ENCODE measurements around the gene AMIGO1.

AMIGO1 gene

GRCh38 chr1:109509176-109510134 is at the start of gene AMIGO1:
Gene AMIGO1, minus strand, starts transcription at chr1:109509727. Its CDS starts 815 bp downstream, at chr1:109508912.
- peak in 20 of 56 donors; percentile 17 to 62 (median 37) for DNase-seq

- DNase-seq, result no peak
These were observed 48.0 kb upstream of the AMIGO1 start for GRCh38 chr1:109557520-109557919.

GRCh38 chr1:109556563-109556962 is 47.0 kb upstream of the AMIGO1 start:
- no peak for DNase-seq

GRCh38 chr1:109548321-109549267 is 39.1 kb upstream of the AMIGO1 start, which contains the start of gene GNAI3:
Gene GNAI3, plus strand, starts transcription at chr1:109548615. Its CDS starts 106 bp downstream, at chr1:109548721.
- DNase-seq, result peak; percentile 69 to 98 (median 93)

- peak in 3 of 56 donors; percentile 6 to 60 (median 59) for DNase-seq
These were observed 38.2 kb upstream of the AMIGO1 start for GRCh38 chr1:109547463-109548320.

GRCh38 chr1:109546311-109547109 is 37.0 kb upstream of the AMIGO1 start:
- peak in 50 of 56 donors; percentile 21 to 93 (median 70) for DNase-seq

GRCh38 chr1:109543988-109544735 is 34.6 kb upstream of the AMIGO1 start:
- no peak for DNase-seq

- no peak for DNase-seq
These were observed 33.9 kb upstream of the AMIGO1 start for GRCh38 chr1:109543283-109543987.

GRCh38 chr1:109542657-109543056 is 33.1 kb upstream of the AMIGO1 start:
- DNase-seq, result no peak

GRCh38 chr1:109541102-109541501 is 31.6 kb upstream of the AMIGO1 start:
- DNase-seq, result peak in 6 of 56 donors; percentile 10 to 41 (median 24)

GRCh38 chr1:109539676-109540075 is 30.1 kb upstream of the AMIGO1 start, which contains the start of gene GPR61:
Gene GPR61, plus strand, starts transcription at chr1:109539872. Its CDS starts 3,151 bp downstream, at chr1:109543023.
- peak in 35 of 56 donors; percentile 12 to 70 (median 44) for DNase-seq

GRCh38 chr1:109538827-109539555 is 29.5 kb upstream of the AMIGO1 start:
- DNase-seq, result no peak

- DNase-seq, result no peak
These were observed 28.1 kb upstream of the AMIGO1 start for GRCh38 chr1:109537450-109538178.

- DNase-seq, result peak in 47 of 56 donors; percentile 17 to 90 (median 58)
These were observed 26.5 kb upstream of the AMIGO1 start for GRCh38 chr1:109535971-109536491.

GRCh38 chr1:109535481-109535880 is 26.0 kb upstream of the AMIGO1 start:
- no peak for DNase-seq

GRCh38 chr1:109534307-109534858 is 24.9 kb upstream of the AMIGO1 start:
- no peak for DNase-seq

All from amygdala (tissue), 56 donors.